GM03348 (cell line): ENCODE measurements around the gene CISD2.
A peak's percentile ranks its signal among the peaks of the same experiment; 100 is the strongest.
"Not testable (repeated sequence)": the region's sequence is repeated elsewhere in the genome, so short reads cannot be mapped to it uniquely, and the experiment has no call there.

Experiments used
- DNase-seq: peaks from one replicate; pipeline ENCODE4 v3.0.0; 2012; ENCODE audit warnings: low spot score

CISD2 gene, protein sequence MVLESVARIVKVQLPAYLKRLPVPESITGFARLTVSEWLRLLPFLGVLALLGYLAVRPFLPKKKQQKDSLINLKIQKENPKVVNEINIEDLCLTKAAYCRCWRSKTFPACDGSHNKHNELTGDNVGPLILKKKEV

DNA sequence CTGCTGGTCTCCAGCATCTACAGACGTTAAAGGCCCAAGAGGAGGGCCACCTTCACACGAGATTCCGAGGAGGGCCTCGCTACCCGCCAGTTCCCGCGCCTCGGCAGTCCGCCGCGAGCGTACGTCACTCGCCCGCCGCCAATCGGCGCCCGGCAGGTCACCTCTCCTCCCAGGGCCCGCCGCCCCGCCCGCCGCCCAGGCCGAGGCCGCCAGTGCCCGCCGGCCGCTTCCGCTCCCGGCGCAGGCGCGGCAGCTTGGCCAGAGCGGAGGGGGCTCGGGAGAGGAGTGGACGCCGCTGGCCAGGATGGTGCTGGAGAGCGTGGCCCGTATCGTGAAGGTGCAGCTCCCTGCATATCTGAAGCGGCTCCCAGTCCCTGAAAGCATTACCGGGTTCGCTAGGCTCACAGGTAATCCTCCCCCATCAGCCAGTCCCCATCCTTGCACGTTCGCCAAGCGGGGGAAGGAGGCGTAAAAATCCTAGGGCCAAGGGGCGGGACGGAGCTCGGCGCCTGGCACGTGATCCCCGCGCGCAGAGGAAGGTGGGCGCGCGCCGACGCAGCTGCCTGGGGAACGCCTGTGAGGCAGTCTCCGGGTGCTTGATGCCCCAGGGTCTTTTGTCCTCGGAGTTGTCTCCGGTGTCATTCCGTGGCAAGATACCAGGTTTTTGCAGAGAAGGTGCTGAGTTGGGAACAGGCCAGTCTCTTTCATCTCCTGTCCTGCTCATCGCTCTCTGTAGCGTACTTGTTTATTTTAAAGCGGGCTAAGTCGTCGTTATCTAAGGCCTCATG lies at the start of gene CISD2:
CISD2 (plus strand) TSS at position 212 of the 788 bp plus-strand sequence; CDS start at position 305, 93 bp downstream.
- DNase-seq = peak; percentile 98

GRCh38 chr4:102819100-102819499 lies 49.7 kb upstream of the CISD2 start:
- not testable (repeated sequence) for DNase-seq

GRCh38 chr4:102819588-102820365 lies 49.0 kb upstream of the CISD2 start:
- DNase-seq = no peak

GRCh38 chr4:102823464-102823863 lies 45.3 kb upstream of the CISD2 start:
- no peak for DNase-seq

DNA sequence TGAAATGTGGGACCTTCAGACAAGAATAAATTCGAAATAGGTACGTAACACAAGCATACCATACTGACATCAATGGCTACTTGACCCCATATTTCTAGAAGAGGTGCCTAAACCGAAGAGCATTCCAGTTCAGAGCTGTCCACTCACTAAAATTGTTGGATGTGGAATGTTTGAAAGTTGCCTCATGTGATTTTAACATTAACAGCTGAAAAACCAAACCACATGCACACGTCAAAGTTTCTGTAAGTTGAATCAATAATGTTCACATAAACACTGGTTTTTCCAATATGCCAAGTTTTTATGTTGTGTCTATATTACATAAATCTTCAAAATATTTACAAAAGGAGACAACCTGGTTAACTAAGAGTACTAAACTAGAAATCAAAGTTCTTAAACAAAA lies 44.9 kb upstream of the CISD2 start:
- peak; percentile 11 for DNase-seq

DNA sequence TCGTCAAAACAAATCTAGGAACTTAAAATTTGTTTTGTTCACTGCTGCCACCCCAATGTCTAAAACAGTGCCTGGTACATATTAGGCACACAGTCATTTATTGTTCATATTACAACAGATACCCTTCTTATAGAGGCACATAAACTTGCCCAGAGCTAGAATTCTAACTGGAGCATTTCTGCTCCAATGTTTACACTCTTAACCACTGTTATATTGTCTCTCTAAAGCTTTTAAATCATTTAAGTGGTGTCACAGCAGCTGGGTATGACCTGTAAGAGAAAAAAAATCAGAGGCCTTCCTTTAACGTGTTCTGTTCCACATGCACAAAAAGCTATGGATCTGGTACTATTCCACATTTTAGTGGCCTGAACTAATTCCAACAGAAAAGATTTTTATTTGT lies 44.4 kb upstream of the CISD2 start:
- DNase-seq = no peak

- DNase-seq = peak; percentile 30
Measured at GRCh38 chr4:102825261-102826091, 43.3 kb upstream of the CISD2 start.

DNA sequence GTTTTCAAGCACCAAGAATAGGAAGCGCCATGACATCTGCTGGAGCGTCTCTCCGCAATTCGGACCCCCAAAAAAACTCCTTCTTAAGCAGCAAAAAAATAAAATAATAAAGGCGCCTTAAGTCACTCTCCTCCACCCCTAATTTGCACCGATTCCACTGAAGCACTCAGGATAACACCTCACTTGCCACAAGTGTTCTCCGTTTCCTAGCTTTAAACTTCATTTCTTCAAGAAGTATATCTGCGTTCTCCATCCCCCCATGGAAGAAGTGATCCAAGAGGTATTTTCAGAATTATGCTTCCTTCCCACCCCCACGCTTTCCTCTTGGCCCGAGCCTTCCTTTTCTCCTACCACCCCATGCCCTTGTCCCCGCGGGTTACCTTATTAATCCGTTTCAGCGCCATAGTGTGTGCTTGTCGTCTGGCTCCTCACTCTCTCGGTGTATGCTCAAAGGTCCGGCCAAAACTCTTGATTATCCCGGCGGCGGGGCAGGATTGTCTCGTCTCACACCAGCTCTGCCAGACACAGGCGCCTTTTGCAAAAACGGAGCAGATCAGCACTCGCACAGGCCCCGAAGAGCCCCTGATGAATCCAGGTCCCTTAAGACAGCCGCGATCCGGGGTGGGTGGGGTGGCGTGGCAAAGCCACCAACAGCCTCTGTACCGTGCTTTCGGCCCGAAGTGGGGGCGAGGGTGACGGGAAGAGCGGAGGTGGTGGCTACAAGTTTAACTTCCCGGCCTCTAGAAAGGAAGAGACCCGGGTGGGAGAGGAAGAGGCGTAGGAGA lies 42.5 kb upstream of the CISD2 start:
- no peak for DNase-seq

- DNase-seq = peak; percentile 87
Measured at GRCh38 chr4:102826890-102827673, 41.7 kb upstream of the CISD2 start, which contains the start of gene UBE2D3. Gene UBE2D3, minus strand, starts transcription at chr4:102827551. Its CDS starts 1,043 bp downstream, at chr4:102826508.

DNA sequence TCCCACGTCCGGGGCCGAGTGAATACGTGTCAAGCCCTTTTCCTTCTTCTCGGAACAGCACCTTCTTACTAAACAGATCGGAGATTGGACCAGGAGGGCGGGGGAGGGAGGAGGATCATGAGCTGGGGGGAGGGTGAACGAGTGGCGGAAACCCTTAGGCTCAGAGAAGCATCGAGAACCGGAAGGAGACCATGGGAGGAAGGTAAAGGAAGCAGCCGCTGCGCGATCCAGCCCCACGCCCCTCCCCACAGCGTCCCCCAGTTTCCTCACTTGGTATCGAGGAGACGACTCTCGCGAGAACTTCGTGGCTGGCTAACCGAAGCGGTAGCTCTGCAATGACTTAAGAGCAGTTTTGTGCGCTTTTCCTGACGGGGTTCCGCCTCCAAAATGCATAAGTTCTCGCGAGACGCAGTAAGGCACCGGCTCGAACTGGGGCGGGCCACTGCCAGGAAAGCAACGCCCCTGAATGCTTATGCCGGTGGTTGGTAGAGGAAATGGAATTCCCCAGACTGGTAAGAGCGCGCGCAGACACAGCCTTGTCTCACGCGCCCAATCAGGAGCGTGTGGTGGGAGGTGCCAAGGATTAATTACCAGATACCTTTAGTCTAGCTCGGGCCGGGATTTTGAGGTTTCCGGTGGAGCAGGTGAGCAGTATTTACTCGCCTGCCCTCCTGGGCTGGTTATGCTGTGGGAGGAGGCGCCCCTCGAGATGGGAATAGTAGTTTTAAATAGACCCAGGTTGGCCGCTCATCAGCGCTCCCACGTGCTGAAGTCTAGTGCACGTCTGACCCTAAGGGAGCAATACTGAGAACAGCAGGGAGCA lies 40.9 kb upstream of the CISD2 start:
- DNase-seq = peak; percentile 93

- DNase-seq = no peak
Measured at GRCh38 chr4:102828497-102828808, 40.3 kb upstream of the CISD2 start.

- DNase-seq = no peak
Measured at GRCh38 chr4:102829803-102830202, 39.0 kb upstream of the CISD2 start.

DNA sequence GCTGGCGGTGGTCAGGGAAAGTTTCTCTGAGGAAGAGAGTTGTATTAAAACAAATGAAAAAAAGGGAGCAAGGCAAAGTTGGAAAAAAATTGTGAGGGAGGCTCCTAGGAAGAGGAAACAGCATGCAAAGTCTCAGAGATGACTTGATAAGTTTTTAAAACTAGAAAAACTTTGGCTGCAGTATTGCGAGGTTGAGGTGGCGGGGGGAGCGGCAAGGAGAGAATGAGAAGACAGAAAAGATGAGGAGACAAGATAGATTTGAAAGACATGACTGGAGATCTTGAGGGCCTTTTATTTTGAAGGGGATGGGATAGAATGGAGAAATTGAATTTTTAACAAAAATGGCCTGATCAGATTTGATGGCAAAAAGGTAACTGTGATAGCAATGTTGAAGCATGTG lies 36.7 kb upstream of the CISD2 start:
- DNase-seq = no peak

GRCh38 chr4:102832667-102833066 lies 36.1 kb upstream of the CISD2 start:
- no peak for DNase-seq

DNA sequence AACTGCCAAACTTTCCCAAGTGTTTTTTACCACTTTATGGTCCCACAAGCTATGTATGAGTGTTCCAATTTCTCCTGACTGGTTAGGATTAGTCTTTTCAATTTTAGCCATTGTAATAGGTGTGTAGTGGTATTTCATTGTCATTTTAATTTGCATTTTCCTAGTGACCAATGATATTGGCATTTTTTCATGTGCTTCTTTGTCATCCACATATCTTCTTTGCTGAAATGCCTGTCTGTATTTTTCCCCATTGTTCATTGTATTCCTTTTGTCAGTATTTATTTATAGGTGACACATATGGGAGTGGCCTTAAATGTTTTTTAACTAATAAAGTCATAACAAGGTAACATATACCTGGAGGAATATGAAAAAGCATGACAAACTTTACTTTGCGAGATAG lies 32.2 kb upstream of the CISD2 start:
- no peak for DNase-seq

- no peak for DNase-seq
Measured at GRCh38 chr4:102842367-102842766, 26.4 kb upstream of the CISD2 start.

DNA sequence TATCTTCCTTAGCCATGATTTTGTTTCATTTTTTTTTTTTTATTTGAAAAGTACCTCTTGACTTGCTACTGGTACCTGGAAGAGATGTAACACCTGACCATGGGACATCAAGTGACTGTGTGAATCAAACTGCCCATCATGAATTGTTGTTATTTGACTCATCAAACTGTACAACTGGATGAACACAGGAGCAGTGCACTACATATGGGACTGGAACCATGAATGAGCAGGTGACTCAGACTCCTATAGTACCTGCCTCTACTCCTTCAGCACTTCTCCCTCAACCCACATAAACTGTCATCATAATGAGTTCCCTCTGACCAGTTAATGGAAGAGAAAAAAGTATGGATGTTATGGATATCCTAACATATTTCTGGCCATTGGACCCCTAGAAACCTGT lies 25.5 kb upstream of the CISD2 start:
- no peak for DNase-seq

- no peak for DNase-seq
Measured at GRCh38 chr4:102843938-102844337, 24.9 kb upstream of the CISD2 start.

DNA sequence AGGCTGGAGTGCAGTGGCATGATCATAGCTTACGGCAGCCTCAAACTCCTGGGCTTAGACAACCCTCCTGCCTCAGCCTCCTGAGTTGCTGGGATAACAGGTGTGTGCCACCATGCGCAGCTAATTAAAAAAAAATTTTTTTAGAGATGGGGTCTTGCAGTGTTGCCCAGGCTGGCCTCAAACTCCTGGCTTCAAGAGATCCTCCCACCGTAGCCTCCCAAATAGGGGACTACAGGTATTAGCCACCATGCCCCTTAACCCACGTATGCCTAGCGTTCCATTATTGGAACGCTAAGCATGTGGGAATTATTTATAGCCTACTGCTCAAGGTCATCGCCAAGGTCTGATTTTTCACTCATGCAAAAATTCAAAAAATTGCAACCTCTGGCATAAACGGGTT lies 21.1 kb upstream of the CISD2 start:
- DNase-seq = no peak
